HPDE6-E6E7 (cell line): Measurements from ENCODE around the gene HMGA1.
A peak's percentile ranks its signal among the peaks of the same experiment; 100 is the strongest.

Source experiments
- DNase-seq: peaks from one replicate; pipeline ENCODE4 v3.0.0; 2011; ENCODE audit warnings: missing footprints; ENCODE audit errors: extremely low spot score

HMGA1 gene, protein sequence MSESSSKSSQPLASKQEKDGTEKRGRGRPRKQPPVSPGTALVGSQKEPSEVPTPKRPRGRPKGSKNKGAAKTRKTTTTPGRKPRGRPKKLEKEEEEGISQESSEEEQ

DNA sequence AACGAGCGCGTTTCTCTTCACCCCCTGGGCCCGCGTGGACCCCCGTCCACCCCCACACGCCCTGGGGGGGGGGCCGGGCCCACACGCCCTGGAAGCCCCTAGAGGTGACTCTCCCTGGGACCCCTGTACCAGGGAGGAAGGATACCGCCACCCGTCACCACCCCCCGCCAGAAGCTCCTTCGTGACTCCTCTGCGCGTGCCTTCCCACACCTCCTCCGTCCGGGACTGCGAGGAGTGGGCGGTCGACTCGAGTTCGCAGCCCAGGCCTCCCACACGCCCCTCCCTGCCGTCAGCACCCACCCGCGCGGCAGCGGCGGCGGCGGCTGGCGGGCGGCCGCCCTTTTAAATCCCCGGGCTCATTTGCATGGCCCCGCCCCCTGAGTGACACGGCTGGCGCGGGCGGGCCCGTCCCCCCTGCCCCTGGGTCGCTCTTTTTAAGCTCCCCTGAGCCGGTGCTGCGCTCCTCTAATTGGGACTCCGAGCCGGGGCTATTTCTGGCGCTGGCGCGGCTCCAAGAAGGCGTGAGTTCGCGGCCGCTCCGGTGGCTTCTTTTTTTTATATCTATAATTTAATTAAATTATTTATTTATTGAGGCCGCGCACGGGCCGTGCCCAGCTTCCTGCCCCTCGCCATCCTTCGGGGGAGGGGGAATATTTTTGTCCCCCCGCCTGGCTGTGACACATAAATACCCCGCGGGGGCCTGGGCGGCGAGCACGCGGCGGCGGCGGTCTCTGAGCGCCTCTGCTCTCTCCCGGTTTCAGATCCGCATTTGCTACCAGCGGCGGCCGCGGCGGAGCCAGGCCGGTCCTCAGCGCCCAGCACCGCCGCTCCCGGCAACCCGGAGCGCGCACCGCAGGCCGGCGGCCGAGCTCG, at the start of gene HMGA1:
TSS of gene HMGA1 (plus strand) at position 431 of the 873 bp plus-strand sequence. CDS start 3,908 bp downstream, outside the sequence.
- no peak for DNase-seq

DNA sequence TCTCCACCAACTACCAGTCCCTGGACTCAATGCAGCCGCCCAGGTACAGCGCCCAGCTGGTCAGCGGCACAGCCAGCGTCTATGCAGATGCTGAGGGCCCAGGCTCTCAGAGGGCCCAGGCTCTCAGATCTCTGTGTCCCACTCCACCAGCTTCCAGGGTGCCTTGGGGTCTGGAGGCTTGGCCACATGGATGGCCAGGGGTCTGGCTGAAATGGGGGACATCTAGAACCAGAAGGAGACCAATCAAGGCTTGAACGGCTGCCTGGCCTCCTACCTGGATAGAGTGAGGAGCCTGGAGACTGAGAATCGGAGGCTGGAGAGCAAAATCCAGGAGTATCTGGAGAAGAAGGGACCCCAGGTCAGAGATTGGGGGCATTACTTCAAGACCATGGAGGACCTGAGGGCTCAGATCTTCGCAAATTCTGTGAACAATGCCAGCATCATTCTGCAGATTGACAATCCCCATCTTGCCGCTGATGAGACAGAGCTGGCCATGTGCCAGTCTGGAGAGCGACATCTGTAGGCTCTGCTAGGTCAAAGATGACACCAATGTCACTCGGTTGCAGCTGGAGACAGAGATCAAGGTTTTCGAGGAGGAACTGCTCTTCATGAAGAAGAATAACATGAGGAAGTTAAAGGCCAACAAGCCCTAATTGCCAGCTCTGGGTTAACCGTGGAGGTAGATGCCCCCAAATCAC, 46.7 kb upstream of the HMGA1 start:
- no peak for DNase-seq

DNA sequence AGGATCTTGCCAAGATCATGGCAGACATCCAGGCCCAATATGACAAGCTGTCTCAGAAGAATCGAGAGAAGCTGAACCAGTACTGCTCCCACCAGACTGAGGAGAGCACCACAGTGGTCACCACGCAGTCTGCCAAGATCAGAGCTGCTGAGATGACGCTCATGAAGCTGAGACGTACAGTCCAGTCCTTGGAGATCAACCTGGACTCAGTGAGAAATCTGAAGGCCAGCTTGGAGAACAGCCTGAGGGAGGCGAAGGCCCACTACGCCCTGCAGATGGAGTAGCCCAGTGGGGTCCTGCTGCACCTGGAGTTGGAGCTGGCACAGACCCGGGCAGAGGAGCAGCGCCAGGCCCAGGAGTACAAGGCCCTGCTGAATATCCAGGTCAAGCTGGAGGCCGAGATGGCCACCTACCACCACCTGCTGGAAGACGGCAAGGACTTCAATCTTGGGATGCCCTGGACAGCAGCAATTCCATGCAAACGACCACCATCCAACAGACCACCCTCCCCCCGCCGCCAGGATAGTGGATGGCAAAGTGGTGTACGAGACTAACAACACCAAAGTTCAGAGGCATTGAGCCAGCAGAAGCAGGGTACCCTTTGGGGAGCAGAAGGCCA, 46.1 kb upstream of the HMGA1 start:
- DNase-seq = no peak

DNA sequence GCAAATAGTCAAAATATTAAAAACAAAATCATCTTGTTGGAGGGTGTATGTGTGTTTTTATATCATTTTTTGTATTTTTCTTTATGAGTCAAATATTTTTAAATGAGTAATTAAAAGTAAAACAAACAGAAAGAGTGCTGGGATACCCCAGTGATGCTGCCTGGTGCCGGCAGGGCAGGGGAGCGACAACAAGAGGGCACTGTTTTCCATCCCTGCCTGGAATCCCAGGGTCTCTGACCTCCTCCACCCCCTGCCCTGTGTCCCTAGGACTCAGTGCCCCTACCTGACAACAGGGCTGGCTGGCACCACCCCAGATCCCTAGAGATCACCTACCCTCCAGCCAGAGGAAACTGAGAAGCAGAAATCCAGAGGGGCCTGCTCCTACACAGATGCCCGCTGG, 41.9 kb upstream of the HMGA1 start:
- no peak for DNase-seq

DNA sequence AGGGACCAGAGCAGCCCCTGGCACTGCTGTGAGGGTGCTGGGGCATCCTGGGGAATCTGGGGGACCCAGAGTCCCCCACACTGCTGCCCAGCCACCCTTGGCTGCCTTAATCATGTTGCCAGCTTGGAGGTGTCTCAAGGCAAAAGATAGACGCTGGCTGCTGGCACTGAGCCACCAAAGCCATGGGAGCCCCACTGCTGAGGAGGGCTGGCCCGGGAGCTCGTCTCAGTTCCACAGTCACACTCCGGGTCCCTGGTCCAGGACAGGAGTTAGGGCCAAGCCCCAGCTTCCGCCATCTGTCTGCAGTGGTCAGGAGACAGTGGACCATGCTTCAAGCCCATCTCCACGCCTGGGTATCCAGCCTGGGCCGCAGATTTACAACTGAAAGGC, 41.0 kb upstream of the HMGA1 start:
- no peak for DNase-seq

DNA sequence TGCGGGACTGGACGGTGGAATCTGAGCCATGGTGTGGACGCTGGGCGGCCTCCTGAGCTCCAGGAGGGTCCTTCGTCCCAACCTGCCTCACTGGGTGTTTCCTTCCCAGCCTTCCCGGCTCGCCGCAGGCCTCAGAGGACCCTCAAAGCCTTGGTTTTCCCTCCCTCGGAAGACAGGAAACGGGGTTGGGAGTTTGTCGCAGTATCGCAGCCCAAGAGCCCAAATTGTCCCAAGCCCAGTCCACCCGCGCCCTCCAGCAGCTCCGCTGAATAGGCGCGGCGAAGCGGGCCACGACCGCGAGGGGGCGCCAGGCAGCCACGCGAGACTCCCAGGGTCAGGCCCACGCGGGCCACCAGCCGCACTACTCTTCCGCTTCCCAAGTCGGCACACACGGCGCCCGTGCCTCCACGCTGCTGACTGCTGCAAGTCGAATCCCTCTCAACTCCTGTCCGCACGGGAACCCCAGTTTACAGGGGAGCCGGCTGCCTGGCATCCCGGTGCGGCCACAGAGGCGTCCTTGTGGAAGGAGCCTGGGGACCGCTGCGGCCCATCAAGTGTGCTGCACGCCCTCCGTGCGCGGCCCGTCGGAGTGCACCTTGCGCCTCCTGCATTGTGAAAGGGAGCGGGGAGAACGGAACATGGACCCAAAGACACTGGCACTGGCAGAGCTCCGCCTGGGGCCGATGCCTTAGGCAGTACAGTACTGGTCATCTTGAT, 40.4 kb upstream of the HMGA1 start:
- DNase-seq = peak; percentile 65

DNA sequence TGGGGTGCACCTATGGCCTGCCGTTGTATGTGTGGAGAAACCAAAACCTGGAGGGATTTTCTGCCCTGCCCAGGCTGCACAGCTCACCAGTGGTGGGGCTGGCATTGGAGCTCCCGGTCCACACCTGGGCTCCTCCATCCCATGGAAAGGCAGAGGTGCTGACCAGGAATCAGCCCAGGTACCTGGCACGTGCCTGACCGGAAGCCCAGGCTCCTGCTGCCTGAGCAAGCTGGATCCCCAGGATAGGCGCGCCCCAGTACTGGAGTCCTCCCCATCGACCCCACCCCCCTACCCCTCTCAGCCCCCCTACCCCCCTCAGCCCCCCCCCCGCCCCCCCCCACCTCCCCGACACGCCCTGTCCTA, 39.9 kb upstream of the HMGA1 start:
- DNase-seq = no peak

DNA sequence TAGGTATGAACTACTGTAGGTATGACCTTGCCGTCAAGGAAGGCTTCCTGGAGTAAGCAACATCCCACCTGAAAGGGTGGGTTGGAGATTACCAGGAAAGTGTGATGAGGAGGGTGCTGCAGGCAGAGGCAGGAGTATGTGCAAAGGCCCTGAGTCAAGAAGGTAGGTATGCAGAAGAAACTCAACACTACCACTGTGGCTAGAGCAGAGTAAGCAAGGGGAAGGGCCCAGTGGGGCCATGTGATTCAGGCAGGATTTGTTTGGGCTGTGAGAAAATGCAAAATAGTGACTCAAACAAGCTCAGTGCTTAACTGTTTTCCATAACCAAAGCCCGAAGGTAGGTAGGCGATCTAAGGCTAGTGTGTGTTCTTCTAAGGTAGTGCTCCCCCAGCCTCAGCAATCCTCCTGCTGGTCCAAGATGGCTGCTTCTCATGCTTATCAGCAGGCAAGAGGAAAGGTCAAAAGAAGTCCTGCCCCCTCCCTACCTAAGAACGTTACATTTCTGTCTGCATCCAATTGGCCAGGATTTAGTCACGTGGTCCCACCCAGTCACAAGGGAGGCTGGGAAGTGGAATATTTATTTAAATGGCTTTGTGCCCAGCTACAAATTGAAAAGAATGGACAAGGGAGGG, 36.2 kb upstream of the HMGA1 start:
- DNase-seq = no peak

DNA sequence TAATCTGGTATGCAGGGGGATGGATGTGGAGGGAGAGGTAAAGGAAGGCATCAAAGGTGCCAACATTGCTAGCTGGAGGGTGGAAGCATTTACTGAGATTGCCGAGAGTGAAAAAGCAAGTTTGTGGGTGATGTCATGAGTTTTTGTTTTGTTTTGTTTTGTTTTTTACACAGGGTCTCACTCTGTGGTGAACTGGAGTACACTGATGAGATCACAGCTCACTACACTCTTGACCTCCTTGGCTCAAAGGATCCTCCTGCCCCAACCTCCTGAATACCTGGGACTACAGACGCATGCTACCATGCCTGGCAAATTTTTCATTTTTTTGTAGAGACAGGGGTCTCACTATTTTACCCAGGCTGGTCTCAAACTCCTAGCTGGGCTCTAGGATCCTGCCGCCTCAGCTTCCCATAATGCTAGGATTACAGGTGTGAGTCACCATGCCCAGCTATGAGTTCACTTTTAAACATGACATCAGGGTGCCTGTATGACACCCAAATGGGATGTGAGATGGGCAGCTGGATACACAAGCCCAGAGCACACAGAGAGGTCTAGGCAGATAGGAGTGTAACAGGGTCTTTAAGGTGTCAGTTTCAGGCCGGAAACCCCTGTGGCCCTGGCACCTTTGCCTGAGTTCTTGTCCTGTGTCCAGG, 35.1 kb upstream of the HMGA1 start:
- DNase-seq = no peak

DNA sequence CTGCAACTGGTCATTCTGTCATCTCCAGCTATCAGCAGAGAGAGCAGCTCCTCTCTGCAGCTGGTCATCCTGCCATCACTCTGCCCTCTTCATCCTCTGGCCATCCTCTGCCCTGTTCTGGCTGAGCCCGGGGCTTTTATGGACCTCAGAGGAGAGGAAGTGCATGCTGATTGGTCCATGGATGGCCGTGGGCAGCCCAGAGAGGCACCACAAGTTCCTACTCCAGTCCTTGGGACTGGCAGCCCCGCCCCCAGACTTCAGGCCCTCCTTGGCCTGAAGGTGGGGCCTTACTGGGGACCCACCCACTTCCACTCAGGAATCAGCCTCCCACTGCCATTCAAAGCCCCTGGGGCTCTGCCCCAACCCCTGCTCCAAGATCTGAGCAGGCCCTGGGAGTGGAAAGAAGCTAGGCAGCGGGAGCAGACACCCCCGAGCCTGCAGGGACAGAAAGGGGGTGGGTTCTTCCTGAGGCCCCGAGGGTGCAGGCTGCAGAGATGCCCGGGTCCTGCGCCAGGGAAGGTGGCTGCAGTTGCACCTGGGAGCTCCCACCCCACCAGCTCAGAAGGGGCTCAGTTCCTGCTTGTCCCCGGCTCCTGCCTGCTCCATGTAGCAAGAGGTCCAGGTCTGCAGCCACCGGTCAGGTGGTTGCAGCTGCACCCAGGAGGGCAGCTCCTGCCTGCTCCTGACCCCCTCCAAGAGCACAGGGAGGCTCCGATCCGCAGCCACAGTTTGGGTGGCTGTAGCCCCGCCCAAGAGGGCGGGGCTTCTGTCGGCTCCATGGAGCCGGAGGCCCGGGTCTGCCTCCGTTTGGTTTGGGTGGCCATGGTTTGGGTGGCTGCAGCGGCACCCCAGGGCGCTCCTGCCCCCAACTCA, 34.1 kb upstream of the HMGA1 start:
- DNase-seq = no peak

DNA sequence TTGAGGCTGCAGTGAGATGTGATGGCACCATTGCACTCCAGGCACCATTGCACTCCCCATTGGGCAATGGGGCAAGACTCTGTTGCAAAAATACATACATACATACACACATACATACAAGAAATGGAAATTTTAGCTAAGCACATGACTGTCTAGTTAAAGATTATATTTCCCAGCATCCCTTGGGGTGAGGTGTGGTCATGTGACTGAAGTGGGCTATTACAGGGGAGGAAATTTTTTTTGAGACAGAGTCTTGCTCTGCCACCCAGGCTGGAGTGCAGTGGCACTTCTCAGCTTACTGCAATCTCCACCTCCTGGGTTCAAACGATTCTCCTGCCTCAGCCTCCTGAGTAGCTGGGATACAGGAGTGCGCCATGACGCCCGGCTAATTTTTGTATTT, 32.0 kb upstream of the HMGA1 start:
- no peak for DNase-seq

DNA sequence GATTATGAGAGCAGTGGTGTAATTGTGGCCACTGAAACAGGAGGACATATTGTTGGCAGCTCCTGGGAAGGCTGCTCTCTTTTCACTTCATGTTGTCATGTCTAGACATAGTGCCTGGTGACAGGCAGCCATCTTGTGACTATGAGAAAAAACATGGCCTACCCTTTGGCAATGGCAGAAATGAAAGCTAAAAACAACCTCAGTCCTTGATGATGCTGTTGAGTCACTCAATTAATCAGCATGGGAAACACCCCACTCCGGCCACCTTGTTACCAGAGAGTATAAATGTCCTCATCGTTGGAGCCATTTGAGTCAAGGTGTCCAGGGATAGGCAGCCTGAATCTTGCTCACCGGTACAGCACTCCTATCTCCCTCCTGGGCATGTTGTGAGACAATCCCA, 31.2 kb upstream of the HMGA1 start:
- DNase-seq = no peak

DNA sequence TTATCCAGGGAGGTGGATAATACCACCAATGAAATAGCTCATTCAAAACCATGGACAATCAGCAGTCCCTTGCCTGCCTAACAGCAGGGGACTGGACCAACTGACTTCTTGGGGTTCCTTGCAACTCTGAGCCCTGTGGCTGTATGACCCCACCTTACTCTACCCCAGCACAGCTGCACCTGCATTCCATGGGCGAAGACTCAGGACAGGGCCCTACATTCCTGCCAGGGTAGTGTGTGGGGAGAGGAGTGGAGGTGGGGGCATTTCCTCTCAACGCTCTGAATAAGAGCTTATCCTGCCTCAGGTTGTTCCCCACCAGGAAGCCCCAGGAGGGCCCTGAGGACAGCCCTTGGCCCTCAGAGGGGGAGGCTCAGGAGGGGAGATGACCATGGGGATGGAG, 30.8 kb upstream of the HMGA1 start:
- no peak for DNase-seq

DNA sequence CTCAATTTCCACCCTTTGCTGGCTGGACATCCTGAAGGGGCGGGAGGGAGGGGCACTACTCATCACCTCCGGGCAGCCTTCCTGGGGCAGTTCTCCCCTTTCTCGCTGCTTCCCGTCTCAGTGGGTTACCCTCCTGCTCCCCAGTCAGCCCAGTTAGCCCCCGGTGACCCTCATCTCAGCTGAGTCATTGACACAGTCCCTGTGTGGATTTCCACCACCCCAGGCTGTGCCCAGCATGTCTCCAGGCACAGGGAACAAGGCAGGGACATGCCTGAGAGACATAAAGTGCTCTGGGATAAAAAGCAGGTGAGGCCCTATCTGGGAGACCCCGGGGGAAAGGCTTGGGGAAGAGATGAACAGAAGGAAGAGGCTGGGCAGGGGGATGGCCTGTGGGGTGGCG, 29.9 kb upstream of the HMGA1 start:
- no peak for DNase-seq

DNA sequence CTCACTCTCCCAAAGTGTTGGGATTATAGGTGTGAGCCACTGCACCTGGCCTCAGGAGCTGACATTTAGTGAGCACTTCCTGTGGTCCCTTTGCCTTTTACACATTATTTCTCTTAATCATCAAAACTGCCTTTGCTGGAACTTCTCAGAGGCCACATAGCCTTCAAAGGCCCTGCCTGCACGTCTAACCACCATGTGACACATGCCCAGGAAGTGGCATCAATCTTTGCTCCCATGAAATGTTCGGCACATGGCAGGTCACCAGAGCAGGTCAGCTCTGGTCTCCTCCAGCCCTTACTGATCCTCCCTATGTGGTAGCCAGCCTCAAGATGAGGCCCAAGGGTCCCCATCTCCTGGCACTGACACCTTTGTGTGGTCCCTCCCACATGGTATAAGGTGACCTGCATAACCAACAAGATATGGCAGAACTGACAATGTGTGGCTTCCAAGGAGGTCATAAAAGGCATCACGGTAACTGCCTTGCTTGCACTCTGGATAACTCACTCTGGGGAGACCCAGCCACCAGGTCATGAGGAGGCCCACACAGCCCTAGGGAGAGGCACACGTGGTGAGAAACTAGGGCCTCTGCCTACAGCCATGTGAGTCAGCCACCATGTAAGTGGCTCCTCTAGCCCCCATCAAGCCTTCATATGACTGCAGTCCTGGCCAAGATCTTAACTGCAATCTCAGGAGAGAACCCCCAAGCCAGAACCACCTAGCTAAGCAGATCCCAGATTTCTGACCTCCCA, 28.8 kb upstream of the HMGA1 start:
- DNase-seq = no peak

DNA sequence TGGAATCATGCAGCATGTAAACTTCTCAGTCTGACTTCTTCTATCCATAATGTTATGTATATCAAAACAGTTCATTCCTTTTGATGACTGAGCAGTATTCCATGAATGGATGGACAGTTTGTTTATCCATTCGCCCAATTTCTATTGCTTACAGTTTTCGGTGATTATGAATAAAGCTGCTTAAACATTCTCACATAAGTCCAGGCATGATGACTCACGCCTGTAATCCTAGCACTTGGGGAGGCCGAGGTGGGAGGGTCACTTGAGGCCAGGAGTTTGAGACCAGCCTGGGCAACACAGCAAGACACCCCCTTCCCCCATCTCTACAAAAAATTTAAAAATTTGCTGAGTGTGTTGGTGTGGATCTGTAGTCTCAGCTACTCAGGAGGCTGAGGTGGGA, 22.9 kb upstream of the HMGA1 start:
- DNase-seq = no peak

DNA sequence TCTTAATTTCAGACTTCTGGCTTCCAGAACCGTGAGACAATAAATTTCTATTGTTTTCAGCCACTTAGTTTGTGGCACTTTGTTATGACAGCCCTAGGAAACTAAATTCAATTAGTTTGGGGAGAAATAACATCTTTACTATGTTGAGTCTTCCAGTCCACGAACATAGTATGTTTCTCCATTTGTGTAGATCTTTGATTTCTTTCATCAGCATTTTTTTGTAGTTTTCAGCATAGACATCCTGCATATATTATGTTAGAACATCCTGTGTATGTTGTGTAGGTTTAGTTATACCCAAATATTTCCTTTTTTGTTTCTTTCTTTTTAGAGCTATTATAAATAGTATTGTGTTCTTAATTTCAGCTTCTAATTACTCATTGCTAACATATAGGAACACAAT, 18.0 kb upstream of the HMGA1 start:
- DNase-seq = no peak

DNA sequence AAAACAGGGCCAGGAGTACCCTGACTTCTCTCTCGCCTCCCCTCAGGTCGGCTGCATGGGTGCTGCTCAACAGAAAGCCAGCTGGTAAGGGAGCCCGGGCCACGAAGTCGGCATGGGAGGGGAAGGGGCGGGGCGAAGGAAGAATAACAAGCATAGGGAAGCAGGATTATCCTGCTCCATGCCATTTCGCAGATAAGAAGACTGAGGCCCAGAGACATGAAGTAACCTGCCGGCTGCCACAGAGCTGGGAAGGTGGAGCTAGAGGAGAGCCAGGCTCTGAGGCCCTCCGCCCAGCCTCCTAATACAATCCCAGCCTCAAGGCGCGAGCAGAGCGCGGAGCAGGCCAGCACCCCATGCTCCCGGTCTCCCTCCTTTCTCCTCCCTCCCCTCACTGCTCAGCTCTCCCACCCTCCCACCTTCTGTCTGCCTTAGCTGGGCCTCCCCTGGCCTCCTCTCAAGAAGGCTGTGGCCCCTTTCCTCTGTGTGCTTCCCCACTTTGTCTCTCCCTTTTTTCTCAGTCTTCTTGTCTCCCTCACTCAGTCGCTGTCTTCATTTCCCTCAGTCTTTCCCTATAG, 13.2 kb upstream of the HMGA1 start:
- no peak for DNase-seq
